ENCODE results near the gene PTPRU.
A peak's percentile ranks its signal among the peaks of the same experiment; 100 is the strongest.

Gene PTPRU
- total RNA-seq: 0.05 to 1.4 (median 0.44) reads per million in 18 experiments

DNA sequence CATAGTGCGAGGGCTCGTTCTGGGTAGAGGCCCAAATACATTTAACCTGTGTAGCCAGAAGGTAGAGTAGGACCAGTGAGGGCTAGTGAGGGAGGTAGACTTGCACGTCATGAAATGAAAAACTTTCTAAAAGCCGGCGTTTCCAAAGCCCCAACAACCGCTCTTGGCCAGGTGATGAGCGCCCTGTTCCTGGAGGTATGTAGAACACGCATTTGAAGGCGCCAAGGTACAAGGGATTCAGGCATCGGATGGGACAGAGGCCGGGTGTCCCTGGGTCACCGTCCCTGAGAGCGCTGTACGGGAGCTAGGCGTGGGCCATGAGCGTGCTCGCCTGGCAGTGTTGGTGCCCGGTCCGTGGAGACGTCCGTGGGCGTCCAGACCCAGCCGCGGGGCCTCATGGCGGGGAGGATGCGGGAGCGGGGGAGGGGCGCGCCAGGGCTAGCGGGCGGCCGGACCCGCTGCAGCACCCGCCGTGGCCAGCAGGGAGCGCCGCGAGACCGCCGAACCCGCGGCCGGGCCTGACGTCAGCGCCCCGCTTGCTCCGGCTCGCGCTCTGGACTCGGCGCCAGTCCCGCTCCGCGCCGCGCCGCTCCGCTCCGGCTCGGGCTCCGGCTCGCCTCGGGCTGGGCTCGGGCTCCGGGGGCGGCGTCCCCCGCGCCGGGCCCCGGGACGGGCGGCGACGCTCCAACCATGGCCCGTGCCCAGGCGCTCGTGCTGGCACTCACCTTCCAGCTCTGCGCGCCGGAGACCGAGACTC lies at the start of gene PTPRU:
PTPRU (plus strand) TSS at position 568 of the 757 bp plus-strand sequence; CDS start at position 691, 123 bp downstream.
- peak; percentile 66 to 69 for DNase-seq

DNA sequence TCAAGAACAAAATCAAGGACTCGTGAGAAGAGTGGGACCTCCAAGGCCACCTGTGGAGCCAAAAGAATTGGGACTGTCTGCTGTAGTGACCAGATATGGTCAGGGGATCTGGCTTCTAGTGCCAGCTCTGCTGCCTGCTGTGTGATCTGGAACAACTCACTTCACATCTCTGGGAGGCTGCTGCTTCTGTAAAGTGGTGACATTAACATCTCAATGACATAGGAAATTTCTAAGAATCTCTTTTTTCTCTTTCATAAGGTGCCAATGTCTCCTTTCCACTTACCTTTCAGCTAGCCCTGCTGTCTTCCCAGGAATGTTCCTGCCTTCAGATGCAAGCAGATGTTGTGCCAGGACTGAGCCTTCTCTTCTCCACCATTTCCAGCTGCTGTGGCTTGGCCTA lies 49.6 kb upstream of the PTPRU start:
- no peak for DNase-seq

DNA sequence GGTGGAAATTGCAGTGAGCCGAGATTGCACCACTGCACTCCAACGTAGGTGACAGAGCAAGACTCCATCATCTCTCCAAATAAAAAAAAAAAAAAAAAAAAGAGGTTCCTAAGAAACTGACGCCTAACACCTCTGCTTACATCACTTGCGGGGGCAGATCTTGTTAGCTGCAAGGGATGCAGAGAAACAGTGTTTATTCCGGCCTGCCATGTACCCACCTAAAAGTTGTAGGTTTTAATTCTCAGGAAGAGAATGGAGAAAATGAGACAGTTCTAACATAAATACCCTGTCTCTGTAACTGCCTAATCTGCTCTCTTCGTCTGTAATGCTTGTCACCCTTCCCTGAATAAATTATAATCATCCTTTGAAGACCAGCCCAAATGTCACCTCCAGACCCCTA lies 45.6 kb upstream of the PTPRU start:
- no peak for DNase-seq

DNA sequence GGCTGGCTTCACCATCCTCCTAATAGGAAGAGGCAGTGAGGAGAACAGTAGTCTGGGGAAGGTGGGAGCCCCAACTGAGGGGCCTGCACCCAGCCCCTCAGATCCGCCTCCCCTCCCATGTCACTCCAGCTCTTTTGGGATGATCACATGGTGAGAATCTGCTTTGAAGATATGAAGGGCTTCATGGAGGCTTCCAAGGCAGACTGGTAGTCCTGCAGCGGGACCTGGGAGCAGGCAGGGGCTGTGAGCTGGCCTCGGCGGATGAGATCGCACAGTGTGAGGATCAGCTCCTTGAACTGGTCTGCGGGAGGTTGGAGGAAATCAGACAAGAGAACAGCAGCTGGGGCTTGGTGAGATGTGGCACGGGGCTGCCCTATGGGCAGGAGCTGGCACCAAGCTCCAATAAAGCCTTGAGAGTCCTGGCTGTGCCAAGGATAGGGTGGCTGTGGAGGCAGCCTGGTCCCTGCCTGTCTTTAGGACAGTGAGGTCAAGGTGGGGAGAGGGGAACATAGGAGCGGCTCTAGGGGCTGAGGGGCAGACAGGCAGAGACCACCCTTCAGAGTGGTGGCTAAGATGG lies 42.4 kb upstream of the PTPRU start:
- DNase-seq: no peak

DNA sequence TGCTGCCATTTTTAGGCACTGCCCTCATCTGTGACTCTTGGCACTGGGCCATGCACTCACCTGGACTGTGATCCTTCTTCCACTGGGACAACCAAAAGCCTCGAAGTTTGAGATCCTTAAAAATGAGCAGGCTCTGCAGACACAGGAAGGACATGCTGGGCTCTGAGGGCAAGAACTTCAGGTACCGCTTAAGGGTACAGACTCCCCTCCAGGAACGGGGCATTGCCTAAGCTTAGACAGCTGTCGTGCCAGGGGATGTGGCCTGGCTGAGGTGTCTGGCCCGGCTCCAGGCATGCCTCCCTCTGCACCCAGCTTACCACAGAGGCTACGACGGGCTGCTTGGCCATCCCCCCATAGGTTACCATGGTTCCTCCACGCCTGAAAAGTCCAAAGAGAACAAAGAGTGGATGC lies 40.4 kb upstream of the PTPRU start:
- DNase-seq: no peak

DNA sequence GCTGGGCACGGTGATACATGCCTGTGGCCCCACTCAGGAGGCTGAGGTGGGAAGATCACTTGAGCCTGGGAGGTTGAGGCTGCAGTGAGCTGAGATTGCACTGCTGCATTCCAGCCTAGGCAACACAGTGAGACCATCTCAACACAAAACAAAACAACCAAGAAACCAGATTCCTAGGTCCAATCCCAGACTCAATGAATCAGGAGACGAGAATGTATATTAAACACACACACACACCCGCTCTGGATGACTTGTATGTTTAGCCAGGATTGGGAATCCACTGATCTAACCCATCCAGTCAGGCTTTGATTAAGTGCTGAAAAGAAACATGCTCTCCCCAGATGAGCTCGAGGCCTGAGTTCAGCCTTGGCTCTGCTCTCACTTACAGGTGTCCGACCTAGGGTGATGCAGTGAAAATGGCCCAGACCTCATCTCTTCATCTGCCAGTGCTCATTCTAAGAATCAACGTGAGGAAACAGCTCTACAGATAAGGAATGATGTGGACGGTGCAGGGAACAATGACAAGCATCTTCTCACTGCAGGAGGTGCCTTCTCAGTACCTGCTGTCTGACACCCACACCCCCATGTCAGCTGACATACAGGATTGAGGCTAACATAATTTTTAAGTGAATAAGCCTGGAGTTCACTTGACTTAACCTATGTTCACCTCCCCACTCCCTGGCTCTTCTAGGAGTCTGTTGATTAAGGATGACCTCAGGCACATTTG lies 39.3 kb upstream of the PTPRU start:
- no peak for DNase-seq

DNA sequence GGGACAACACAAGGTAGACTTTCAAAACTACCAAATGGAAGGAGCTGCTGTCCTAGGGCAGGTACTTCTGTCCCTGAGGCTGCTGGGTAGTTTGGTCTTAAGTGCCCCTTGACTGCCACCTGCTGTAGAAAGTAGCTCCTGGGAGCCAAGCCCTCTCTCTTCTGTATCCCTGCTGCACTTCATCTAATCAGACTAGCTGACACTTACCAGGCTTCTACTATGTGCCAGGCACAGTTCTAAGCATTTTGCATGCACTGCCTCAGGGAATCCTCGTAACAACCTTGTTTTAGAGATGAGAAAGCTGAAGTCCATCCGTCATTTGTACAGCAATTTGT lies 38.8 kb upstream of the PTPRU start:
- DNase-seq: no peak

DNA sequence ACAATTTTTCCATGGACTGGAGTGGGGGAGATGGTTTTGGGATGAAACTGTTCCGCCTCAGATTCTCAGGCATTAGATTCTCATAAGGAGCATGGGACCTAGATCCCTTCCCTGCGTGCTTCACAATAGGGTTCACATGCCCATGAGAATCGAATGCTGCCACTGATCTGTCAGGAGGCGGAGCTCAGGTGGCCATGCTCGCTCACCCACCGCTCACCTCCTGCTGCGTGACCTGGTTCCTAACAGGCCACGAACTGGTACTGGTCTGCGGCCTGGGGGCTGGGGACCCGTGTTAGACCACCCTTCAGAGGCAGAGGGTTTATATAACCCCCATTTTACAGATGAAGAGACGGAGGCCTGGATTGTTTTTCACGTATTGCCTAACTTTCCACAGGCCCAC lies 38.3 kb upstream of the PTPRU start:
- DNase-seq: no peak

DNA sequence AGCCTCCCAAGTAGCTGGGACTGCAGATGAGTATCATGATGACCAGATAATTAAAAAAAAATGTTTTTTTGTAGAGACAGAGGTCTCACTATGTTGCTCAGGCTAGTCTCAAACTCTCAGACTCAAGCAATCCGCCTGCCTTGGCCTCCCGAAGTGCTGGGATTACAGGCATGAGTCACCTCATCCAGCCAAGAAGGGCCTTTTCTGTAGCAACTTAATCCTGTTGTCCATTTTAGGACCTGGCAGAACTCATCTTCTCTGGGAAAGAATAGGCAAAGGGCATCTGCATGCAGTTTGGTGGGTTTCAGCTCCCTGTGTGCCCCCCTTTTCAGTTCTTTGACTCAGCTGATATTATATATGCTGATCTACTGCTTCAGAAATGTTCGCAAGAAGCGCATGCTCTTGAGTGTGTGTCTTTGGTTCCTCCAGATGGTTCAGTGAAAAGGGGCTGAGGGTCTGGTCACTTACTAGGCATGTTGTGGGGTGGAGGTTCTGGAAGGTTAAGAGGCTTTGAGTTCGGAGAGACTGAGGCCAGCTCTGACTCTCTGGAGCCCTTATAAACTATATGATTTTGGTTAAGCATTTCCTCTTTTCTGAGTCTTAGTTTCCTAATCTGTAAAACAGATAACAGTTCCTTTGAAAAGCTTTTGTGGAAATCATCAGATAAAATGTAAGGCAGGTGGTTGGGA lies 35.3 kb upstream of the PTPRU start:
- DNase-seq: no peak

DNA sequence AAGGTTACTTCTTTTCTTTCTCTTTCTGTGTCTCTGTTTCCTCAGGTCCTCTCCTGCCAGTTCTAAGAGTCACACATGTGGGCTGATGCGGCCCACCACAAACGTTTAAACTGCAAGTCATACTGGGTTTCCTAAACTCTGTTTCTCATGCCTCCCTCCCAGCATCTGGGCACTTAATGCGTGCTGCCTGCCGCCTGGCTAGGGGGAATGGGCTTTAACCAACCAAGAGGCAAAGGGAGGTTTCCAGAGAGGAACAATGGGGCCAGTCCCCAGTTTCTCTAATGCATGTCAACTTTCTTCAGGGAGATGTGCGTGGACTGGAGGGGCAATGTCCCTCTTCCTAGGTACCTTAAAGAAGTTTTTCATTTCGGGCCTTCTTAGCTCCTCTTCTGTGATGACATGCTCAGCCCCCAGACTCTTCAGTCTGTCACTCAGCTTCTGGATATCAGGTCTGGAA lies 34.7 kb upstream of the PTPRU start:
- DNase-seq: peak in 1 of 2 donors; percentile 24

DNA sequence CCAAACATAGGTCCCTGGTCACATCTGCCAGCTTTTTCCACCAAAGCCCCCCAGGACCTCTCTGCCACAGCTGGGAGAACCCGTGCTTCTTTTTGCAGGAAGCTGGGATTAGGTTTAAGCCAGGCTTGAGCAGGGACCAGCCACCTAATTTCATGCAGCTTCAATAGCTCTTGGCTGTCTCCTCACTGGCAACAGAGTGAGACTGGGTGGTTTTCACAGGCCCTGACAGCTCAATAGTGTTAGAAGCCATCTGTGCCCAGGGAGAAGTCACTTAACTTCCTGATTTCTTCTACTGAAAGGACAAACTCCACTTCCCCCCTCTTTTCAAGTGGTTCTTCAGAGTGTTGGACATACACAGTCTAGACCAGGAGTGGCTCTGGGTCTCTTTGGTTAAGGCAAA lies 34.3 kb upstream of the PTPRU start:
- peak; percentile 67 to 68 for DNase-seq

DNA sequence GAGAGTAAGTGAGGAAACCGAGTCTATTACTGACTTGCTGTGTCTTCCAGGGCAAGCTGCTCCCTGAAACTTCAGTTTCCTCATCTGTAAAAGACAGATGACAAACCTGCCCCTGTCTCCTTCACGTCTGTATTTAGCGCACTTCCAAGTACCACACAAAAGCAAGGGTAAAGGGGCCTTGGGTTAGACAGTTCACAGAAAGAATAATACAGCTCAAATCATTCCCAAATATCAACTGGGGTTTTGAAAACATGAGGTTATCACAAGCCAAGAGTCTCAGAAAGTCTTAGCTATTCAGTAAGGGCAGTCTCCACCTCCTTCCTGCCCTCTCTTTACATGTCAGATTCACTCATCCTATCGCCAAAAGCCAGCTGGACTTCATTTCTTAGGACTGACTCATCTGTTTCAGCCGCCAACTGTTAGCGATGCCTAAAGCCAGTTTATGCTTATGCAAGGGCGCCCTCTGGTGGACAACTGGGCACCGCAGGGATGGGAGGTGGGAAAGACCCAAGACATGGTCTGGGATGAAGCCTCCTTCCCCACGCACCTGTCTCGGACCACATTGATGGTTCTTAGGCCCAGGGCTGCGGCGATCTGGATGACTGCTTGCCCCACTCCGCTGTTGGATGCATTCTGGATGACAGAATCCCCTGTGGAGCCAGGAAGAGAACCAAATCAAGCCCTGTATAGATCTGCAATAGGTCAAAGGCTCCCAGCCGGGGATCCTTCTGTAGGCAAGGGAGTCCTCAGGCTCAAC lies 33.6 kb upstream of the PTPRU start:
- peak; percentile 91 to 95 for DNase-seq

DNA sequence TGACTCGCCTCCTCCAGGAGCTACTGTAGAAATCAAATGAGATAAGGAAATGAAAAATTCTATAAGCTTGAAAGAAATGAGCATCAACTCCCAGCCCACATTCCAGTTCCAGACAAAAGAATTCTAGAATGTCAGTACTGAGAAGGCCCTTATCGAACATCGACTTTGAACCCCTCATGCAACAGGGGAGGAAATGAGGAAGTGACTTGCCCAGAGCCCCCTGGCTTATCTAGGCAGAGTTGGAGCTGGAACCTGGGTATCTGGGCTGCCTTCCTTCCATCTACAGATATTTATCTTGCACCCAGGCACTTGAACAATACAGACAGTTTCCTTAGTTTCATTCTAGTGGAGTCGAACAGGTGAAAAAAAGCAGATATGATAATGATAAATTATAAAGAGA lies 27.9 kb upstream of the PTPRU start:
- no peak for DNase-seq

DNA sequence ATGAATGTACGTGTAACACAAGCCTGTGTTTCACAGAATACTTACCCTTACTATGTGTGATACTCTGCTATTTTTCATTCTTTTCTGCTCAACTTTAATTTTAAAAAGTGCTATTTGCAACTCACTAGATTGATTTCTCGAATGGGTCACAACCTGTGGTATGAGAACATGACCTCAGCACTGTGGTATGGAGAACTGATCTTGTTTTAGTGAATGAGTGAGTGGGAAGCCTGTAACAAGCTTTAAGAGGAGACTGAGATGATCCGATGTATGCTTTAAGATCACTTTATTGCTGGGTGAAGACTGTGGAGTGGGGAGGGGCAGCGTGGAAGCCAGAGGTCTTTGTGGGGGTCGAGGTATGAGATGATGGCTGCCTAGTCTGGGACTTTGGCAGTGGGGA lies 27.1 kb upstream of the PTPRU start:
- no peak for DNase-seq

DNA sequence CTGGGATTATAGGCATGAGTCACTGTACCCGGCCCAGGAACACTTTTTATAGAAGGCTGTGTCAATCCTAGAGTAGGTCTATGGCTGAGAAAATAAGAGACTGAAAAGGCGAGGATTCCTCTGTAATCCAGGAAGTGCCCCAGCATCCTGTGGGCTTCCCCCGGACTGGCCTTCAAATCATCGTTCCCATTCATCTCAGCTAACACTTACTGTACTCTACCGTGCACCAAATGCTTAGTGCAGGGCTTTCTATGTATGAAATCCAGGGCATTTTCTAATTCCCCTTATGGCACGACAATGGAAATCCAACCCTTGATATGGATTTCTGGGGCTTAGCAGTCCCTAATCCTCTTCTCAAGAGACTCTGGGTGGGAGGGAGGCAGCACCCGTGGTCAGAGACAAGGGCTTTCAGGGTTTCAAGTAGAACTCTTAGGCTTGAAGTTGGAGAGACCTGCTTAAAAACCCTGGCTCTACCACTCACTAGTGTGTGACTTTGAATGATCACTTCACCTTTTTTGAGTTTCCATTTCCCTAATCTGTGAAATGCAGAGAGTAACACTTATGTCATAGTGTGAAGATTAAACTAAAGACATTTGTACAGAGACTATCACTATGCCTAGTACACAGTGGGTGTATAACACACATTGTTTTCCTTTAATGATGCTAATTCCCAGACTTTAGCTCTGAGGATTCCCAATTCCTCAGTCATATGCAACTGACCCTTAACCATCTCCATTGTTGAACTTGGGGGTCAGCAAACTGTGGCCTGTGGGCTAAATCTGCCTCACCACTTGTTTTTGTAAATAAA lies 25.8 kb upstream of the PTPRU start:
- no peak for DNase-seq

DNA sequence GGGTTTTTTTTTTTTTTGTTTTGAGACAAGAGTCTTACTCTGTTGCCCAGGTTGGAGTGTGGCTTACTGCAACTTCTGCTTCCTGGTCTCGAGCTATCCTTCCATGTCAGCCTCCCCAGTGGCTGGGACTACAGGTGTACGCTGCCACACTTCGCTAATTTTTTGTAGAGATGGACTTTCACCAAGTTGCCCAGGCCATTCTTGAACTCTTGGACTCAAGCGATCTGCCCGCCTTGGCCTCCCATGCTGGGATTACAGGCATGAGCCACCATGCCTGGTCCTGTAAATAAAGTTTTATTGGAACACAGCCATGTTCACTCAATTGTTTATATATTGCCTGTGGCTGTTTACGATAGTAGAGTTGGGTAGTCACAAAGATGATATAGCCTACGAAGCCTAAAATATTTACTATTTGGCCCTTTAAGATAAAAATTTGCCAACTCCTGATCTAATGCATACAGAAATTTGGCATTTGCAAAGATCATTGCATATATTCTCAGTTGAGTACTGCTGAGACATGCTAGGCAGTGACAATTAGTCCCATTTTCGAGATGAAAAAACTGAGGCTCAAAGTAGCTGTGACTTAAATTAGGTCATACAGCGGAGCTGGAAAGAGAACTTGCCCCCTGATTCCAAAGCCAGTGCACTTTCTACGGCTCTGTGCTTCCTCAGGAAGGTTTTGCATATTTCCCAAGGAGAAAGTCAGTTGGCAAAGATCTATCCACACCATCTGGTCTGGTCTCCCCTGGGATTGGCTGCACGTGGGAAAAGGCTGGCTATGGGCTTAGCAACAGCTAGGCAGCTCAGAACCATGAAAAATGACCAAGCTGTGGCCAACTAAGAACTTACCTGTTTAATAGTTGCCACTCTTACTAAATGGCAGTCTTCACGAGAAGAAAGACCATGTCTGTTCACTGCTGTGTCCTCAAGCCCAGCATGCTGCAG lies 25.0 kb upstream of the PTPRU start:
- no peak for DNase-seq

DNA sequence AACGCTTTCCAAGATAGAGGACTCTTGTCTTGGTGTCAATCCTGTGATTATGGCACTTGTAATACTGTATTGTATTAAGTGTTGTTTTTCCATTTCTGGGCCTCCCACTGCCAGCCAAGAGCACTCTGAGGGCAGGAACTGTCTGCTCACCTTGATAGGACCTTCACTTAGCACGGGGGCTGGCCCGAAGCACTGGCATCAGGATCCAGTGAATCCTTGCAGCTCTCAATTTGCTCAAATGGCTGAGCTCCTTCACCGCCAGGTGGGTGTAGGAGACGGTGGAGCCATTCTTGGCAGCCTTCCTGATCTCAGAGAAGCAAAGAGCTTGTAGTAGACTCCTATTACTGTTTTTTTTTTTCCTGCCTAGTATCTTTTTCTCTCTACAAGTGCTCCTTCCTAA lies 23.3 kb upstream of the PTPRU start:
- no peak for DNase-seq

DNA sequence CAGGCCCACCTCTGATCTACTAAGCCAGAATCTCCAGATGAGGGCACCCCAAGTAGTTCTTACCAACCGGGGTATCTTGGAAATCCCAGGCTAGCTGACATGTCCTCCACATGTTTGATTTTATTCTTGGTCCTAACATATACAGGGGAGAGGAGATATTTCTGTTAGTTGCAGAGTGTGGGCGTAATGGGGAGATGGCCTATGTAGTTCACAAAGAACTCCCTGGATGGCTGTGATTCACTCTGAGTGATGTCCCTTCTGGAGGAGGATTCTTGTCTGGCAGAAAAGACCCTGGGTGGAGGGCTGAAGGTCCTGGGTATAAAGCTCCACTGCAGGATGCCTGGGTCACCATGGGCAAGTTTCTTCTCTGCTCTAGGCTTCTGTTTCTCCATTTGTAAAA lies 18.7 kb upstream of the PTPRU start:
- DNase-seq: no peak

DNA sequence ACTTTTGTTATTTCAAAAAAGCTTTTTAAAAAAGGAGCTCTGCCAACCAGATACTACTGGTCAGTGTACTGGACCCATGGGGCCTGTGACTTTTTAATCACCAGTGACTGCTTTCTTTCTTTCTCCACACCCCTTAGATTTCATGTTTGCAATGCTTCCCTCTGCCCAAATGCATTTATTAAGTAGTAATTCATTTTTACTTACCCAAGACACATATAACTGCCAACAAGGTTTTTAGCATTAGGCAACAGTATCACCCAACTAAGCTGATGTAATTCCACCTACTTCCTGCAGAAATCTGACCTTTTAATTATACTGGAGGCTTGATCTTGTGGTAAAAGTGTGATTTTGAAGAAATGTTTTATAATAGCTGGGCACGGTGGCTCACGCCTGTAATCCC lies 18.1 kb upstream of the PTPRU start:
- peak; percentile 46 to 66 for DNase-seq

DNA sequence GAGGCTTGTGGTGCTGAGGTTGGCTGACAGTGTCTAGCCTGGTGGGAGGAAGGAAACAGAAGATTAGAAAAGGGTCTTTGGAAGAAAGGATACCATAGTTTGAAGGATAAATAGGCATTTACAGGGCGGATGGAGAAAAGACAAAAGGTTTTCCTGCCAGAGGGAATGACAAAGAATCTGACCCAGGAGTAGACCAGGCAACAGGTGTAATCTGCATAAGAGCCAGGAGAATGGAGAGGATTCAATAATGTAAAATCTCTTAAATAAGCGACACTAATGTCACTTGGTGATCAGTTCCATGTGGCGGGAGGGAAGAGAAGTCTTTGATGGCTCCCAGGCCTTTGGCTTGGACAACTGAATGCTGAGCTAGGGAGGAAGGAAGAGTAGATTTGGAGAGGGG lies 15.0 kb upstream of the PTPRU start:
- DNase-seq: no peak
